Germinal center (tissue), 1 donor: ENCODE measurements around the gene ABLIM1.

Experiments used
- DNase-seq: peaks from one replicate; pipeline ENCODE4 v3.0.0; 2012; ENCODE audit warnings: mixed read lengths, low spot score

ABLIM1 gene

GRCh38 chr10:114576132-114576487 is 82.0 kb downstream of the ABLIM1 start:
- DNase-seq, result no peak

GRCh38 chr10:114575417-114576131 is 82.5 kb downstream of the ABLIM1 start:
- DNase-seq, result no peak

GRCh38 chr10:114573330-114574045 is 84.6 kb downstream of the ABLIM1 start:
- no peak for DNase-seq

GRCh38 chr10:114571316-114571999 is 86.6 kb downstream of the ABLIM1 start:
- no peak for DNase-seq

GRCh38 chr10:114566064-114566463 is 92.0 kb downstream of the ABLIM1 start:
- no peak for DNase-seq

GRCh38 chr10:114565066-114565465 is 93.0 kb downstream of the ABLIM1 start:
- DNase-seq, result no peak

- DNase-seq, result no peak
Observed at GRCh38 chr10:114561008-114561523, 97.0 kb downstream of the ABLIM1 start.

- no peak for DNase-seq
Observed at GRCh38 chr10:114560144-114560543, 97.9 kb downstream of the ABLIM1 start.

- DNase-seq, result no peak
Observed at GRCh38 chr10:114559636-114560035, 98.4 kb downstream of the ABLIM1 start.

- no peak for DNase-seq
Observed at GRCh38 chr10:114557854-114558253, 100.2 kb downstream of the ABLIM1 start.

- no peak for DNase-seq
Observed at GRCh38 chr10:114556236-114557122, 101.6 kb downstream of the ABLIM1 start.

GRCh38 chr10:114553436-114553835 is 104.6 kb downstream of the ABLIM1 start:
- no peak for DNase-seq

GRCh38 chr10:114552050-114552449 is 106.0 kb downstream of the ABLIM1 start:
- DNase-seq, result no peak

- no peak for DNase-seq
Observed at GRCh38 chr10:114551636-114551972, 106.5 kb downstream of the ABLIM1 start.

- no peak for DNase-seq
Observed at GRCh38 chr10:114550756-114551635, 107.1 kb downstream of the ABLIM1 start.

GRCh38 chr10:114548662-114549061 is 109.4 kb downstream of the ABLIM1 start:
- no peak for DNase-seq

- no peak for DNase-seq
Observed at GRCh38 chr10:114547514-114547913, 110.6 kb downstream of the ABLIM1 start.

GRCh38 chr10:114547056-114547455 is 111.0 kb downstream of the ABLIM1 start:
- DNase-seq, result no peak

GRCh38 chr10:114545819-114546218 is 112.3 kb downstream of the ABLIM1 start:
- no peak for DNase-seq

- no peak for DNase-seq
Observed at GRCh38 chr10:114545071-114545470, 113.0 kb downstream of the ABLIM1 start.
